ENCODE measurements around the gene MAPT.

MAPT gene

GRCh38 chr17:45963283-45963682, 68.9 kb downstream of the MAPT start:
- Histone ChIP-seq H3F3A (ENCODE audit: insufficient read depth, low read length) (no peaks in the 10 kb centered on the region), H3K4me3 (ENCODE audit: low read length) (no peak overlapping the region), H3K27ac (ENCODE audit: low read length) (no peak overlapping the region), H2AFZ (ENCODE audit: low read length) (no peak overlapping the region), H3K79me2 (ENCODE audit: low read length) (no peaks in the 10 kb centered on the region), H3K9me3 (replicated peaks; ENCODE audit: insufficient read depth, low read length) (no peaks in the 10 kb centered on the region), H3K9me2 (replicated peaks; ENCODE audit: insufficient read depth, low read length) (no peaks in the 10 kb centered on the region), H3K9ac (ENCODE audit: low read length) (no peak overlapping the region), H3K4me1 (ENCODE audit: low read length) (no peaks in the 10 kb centered on the region), H4K20me1 (ENCODE audit: insufficient read depth, low read length) (no peaks in the 10 kb centered on the region), H3K27me3 (replicated peaks; ENCODE audit: insufficient read depth, low read length) (no peaks in the 10 kb centered on the region), H3K4me2 (ENCODE audit: low read depth, low read length) (no peak overlapping the region), H3K36me3 (replicated peaks; ENCODE audit: insufficient read depth, low read length) (no peaks in the 10 kb centered on the region)
- no peak for DNase-seq
- TF ChIP-seq EZH2phosphoT487 (IDR thresholded peaks at IDR 0.05; ENCODE audit: low read length): no peak
- TF ChIP-seq CTCF (IDR thresholded peaks at IDR 0.05; ENCODE audit: low read length): no peak
- TF ChIP-seq EZH2 (optimal IDR thresholded peaks at IDR 0.05; ENCODE audit: low read depth, low read length): no peak

GRCh38 chr17:45963889-45964288, 69.5 kb downstream of the MAPT start:
- no peaks in the 10 kb centered on the region for H3K9me2 ChIP-seq (replicated peaks; ENCODE audit: insufficient read depth, low read length)
- H3K4me3 ChIP-seq (ENCODE audit: low read length): no peak overlapping the region
- no peaks in the 10 kb centered on the region for H3K27me3 ChIP-seq (replicated peaks; ENCODE audit: insufficient read depth, low read length)
- H3K4me2 ChIP-seq (ENCODE audit: low read depth, low read length): no peak overlapping the region
- no peaks in the 10 kb centered on the region for H4K20me1 ChIP-seq (ENCODE audit: insufficient read depth, low read length)
- no peaks in the 10 kb centered on the region for H3F3A ChIP-seq (ENCODE audit: insufficient read depth, low read length)
- H3K79me2 ChIP-seq (ENCODE audit: low read length): no peaks in the 10 kb centered on the region
- no peak overlapping the region for H3K27ac ChIP-seq (ENCODE audit: low read length)
- H3K9ac ChIP-seq (ENCODE audit: low read length): no peak overlapping the region
- no peaks in the 10 kb centered on the region for H3K4me1 ChIP-seq (ENCODE audit: low read length)
- no peak for DNase-seq
- H3K9me3 ChIP-seq (replicated peaks; ENCODE audit: insufficient read depth, low read length): no peaks in the 10 kb centered on the region
- no peaks in the 10 kb centered on the region for H3K36me3 ChIP-seq (replicated peaks; ENCODE audit: insufficient read depth, low read length)
- TF ChIP-seq EZH2 (optimal IDR thresholded peaks at IDR 0.05; ENCODE audit: low read depth, low read length): no peak
- TF ChIP-seq EZH2phosphoT487 (IDR thresholded peaks at IDR 0.05; ENCODE audit: low read length): no peak
- H2AFZ ChIP-seq (ENCODE audit: low read length): no peak overlapping the region

GRCh38 chr17:45964634-45965033, 70.3 kb downstream of the MAPT start:
- Histone ChIP-seq H3K27ac (ENCODE audit: low read length) (no peak overlapping the region), H3K9ac (ENCODE audit: low read length) (no peak overlapping the region), H4K20me1 (ENCODE audit: insufficient read depth, low read length) (no peaks in the 10 kb centered on the region), H3K4me2 (ENCODE audit: low read depth, low read length) (no peak overlapping the region), H3K27me3 (replicated peaks; ENCODE audit: insufficient read depth, low read length) (no peaks in the 10 kb centered on the region), H3K79me2 (ENCODE audit: low read length) (no peaks in the 10 kb centered on the region), H2AFZ (ENCODE audit: low read length) (no peak overlapping the region), H3K4me3 (ENCODE audit: low read length) (no peak overlapping the region), H3K36me3 (replicated peaks; ENCODE audit: insufficient read depth, low read length) (no peaks in the 10 kb centered on the region), H3K9me2 (replicated peaks; ENCODE audit: insufficient read depth, low read length) (no peaks in the 10 kb centered on the region), H3F3A (ENCODE audit: insufficient read depth, low read length) (no peaks in the 10 kb centered on the region), H3K4me1 (ENCODE audit: low read length) (no peaks in the 10 kb centered on the region), H3K9me3 (replicated peaks; ENCODE audit: insufficient read depth, low read length) (no peaks in the 10 kb centered on the region)
- DNase-seq: no peak
- TF ChIP-seq EZH2 (optimal IDR thresholded peaks at IDR 0.05; ENCODE audit: low read depth, low read length): no peak
- no peak for TF ChIP-seq EZH2phosphoT487 (IDR thresholded peaks at IDR 0.05; ENCODE audit: low read length)
- TF ChIP-seq CTCF (IDR thresholded peaks at IDR 0.05; ENCODE audit: low read length): no peak

GRCh38 chr17:45965812-45966211, 71.5 kb downstream of the MAPT start:
- Histone ChIP-seq H3K27me3 (replicated peaks; ENCODE audit: insufficient read depth, low read length) (no peaks in the 10 kb centered on the region), H2AFZ (ENCODE audit: low read length) (no peak overlapping the region), H3K9me2 (replicated peaks; ENCODE audit: insufficient read depth, low read length) (no peaks in the 10 kb centered on the region), H3K9me3 (replicated peaks; ENCODE audit: insufficient read depth, low read length) (no peaks in the 10 kb centered on the region), H3K4me2 (ENCODE audit: low read depth, low read length) (no peak overlapping the region), H3K4me1 (ENCODE audit: low read length) (no peaks in the 10 kb centered on the region), H3F3A (ENCODE audit: insufficient read depth, low read length) (no peaks in the 10 kb centered on the region), H4K20me1 (ENCODE audit: insufficient read depth, low read length) (no peaks in the 10 kb centered on the region), H3K79me2 (ENCODE audit: low read length) (no peaks in the 10 kb centered on the region), H3K27ac (ENCODE audit: low read length) (no peak overlapping the region), H3K36me3 (replicated peaks; ENCODE audit: insufficient read depth, low read length) (no peaks in the 10 kb centered on the region), H3K4me3 (ENCODE audit: low read length) (no peak overlapping the region), H3K9ac (ENCODE audit: low read length) (no peak overlapping the region)
- TF ChIP-seq EZH2 (optimal IDR thresholded peaks at IDR 0.05; ENCODE audit: low read depth, low read length) (no peak), CTCF (IDR thresholded peaks at IDR 0.05; ENCODE audit: low read length) (no peak), EZH2phosphoT487 (IDR thresholded peaks at IDR 0.05; ENCODE audit: low read length) (no peak)
- DNase-seq: no peak
